Naive B cell (primary cell): ENCODE data around the gene FKBP1C. TPM values are rescaled to one million over a fixed set of nuclear protein-coding genes. Genes with fewer than 3 reads are reported as not detected.
"Not testable (repeated sequence)": the region's sequence is repeated elsewhere in the genome, so short reads cannot be mapped to it uniquely, and the experiment has no call there.

Experiments
- ATAC-seq, 2 donors: fragments of 150-1000 bp; cut with Tn5 transposase; 2 replicates each; pipeline ENCODE4 v1.10.0; 2021; ENCODE audit warnings: low read depth in 2 of 2, mild to moderate bottlenecking in 2 of 2, moderate library complexity in 2 of 2
- DNase-seq: peaks from one replicate; pipeline ENCODE4 v3.0.0; 2022
- H3K27ac Mint-ChIP-seq, 6 donors: one replicate each; pipeline ENCODE4 v1.8.0; 2020 to 2022; ENCODE audit warnings: mild to moderate bottlenecking in 6 of 6, mixed read lengths in 6 of 6, moderate library complexity in 5 of 6, inconsistent platforms in 2 of 6
- H3K27me3 Mint-ChIP-seq, 3 donors: one replicate each; pipeline ENCODE4 v1.8.0; 2021 to 2022; ENCODE audit warnings: mixed read lengths in 3 of 3, mild to moderate bottlenecking in 1 of 3
- H3K36me3 Mint-ChIP-seq, 2 donors: one replicate each; pipeline ENCODE4 v1.8.0; 2020 to 2022; ENCODE audit warnings: mixed read lengths in 2 of 2, inconsistent platforms in 1 of 2, mild to moderate bottlenecking in 1 of 2
- H3K4me1 Mint-ChIP-seq, 3 donors: one replicate each; pipeline ENCODE4 v1.8.0; 2020 to 2022; ENCODE audit warnings: mixed read lengths in 3 of 3, inconsistent platforms in 1 of 3, mild to moderate bottlenecking in 1 of 3, moderate library complexity in 1 of 3
- H3K4me3 Mint-ChIP-seq, 8 donors: one replicate each; pipeline ENCODE4 v1.8.0; 2020 to 2022; ENCODE audit warnings: mild to moderate bottlenecking in 8 of 8, mixed read lengths in 8 of 8, moderate library complexity in 8 of 8, inconsistent platforms in 2 of 8
- H3K9me3 Mint-ChIP-seq, 7 donors: one replicate each; pipeline ENCODE4 v1.8.0; 2020 to 2022; ENCODE audit warnings: mixed read lengths in 7 of 7, mild to moderate bottlenecking in 5 of 7, inconsistent platforms in 2 of 7, moderate library complexity in 1 of 7
- polyA plus RNA-seq, 6 donors: library from polyadenylated mRNA; unstranded; fragments of 300-500 nt; fragmentation: Illumina TruSeq; gene quantifications; one replicate each; pipeline ENCODE4 v1.2.3, GENCODE V29; 2021; ENCODE audit warnings: low read depth in 6 of 6

The FKBP1C gene
- under 1 TPM in 2 of 6 donors, not detected in 4; 0.19 to 0.39 TPM for polyA plus RNA-seq

- not testable (repeated sequence) for H3K27ac Mint-ChIP-seq, H3K4me1 Mint-ChIP-seq, H3K27me3 Mint-ChIP-seq, ATAC-seq, H3K36me3 Mint-ChIP-seq, H3K4me3 Mint-ChIP-seq, DNase-seq
- H3K9me3 Mint-ChIP-seq, result peaks cover 7 to 30% (median 16%) of the 10 kb centered on the region in 7 donors
These were observed at the start of gene FKBP1C for GRCh38 chr6:63211343-63211742. FKBP1C (plus strand) TSS chr6:63211469.

GRCh38 chr6:63164047-63164803 lies 47.0 kb upstream of the FKBP1C start:
- not testable (repeated sequence) for DNase-seq, ATAC-seq, H3K4me3 Mint-ChIP-seq, H3K27ac Mint-ChIP-seq, H3K27me3 Mint-ChIP-seq, H3K4me1 Mint-ChIP-seq, H3K36me3 Mint-ChIP-seq
- H3K9me3 Mint-ChIP-seq, result peaks cover 0 to 19% (median 3%) of the 10 kb centered on the region in 7 donors

GRCh38 chr6:63174173-63174572 lies 37.1 kb upstream of the FKBP1C start:
- no peak overlapping the region for H3K27ac Mint-ChIP-seq
- no peak for DNase-seq
- H3K36me3 Mint-ChIP-seq, result no peaks in the 10 kb centered on the region
- H3K4me1 Mint-ChIP-seq, result no peaks in the 10 kb centered on the region
- peaks cover 0 to 16% (median 7%) of the 10 kb centered on the region in 7 donors for H3K9me3 Mint-ChIP-seq
- H3K4me3 Mint-ChIP-seq, result no peak overlapping the region
- no peaks in the 10 kb centered on the region for H3K27me3 Mint-ChIP-seq
- ATAC-seq, result no peak

GRCh38 chr6:63176181-63176580 lies 35.1 kb upstream of the FKBP1C start:
- no peak overlapping the region for H3K27ac Mint-ChIP-seq
- DNase-seq (no peak), ATAC-seq (no peak)
- peaks cover 0 to 8% (median 4%) of the 10 kb centered on the region in 7 donors for H3K9me3 Mint-ChIP-seq
- H3K4me1 Mint-ChIP-seq, result no peaks in the 10 kb centered on the region
- no peaks in the 10 kb centered on the region for H3K36me3 Mint-ChIP-seq
- no peaks in the 10 kb centered on the region for H3K27me3 Mint-ChIP-seq
- H3K4me3 Mint-ChIP-seq, result no peak overlapping the region

GRCh38 chr6:63180367-63180766 lies 30.9 kb upstream of the FKBP1C start:
- H3K27ac Mint-ChIP-seq, result no peak overlapping the region
- H3K27me3 Mint-ChIP-seq, result no peaks in the 10 kb centered on the region

GRCh38 chr6:63186970-63187369 lies 24.3 kb upstream of the FKBP1C start:
- ATAC-seq (no peak), DNase-seq (no peak)
- H3K36me3 Mint-ChIP-seq, result no peaks in the 10 kb centered on the region
- no peak overlapping the region for H3K4me3 Mint-ChIP-seq
- peaks cover 2 to 11% (median 3%) of the 10 kb centered on the region in 7 donors for H3K9me3 Mint-ChIP-seq
- H3K4me1 Mint-ChIP-seq, result no peaks in the 10 kb centered on the region
- no peaks in the 10 kb centered on the region for H3K27me3 Mint-ChIP-seq
- peak overlapping the region in 1 of 6 donors; percentile 18 for H3K27ac Mint-ChIP-seq

More at GRCh38 chr6:63180367-63180766, 30.9 kb upstream of the FKBP1C start:
- no peak for ATAC-seq
- H3K36me3 Mint-ChIP-seq, result no peaks in the 10 kb centered on the region
- no peak for DNase-seq
- peaks cover 0 to 2% (median 0%) of the 10 kb centered on the region in 7 donors for H3K9me3 Mint-ChIP-seq
- H3K4me3 Mint-ChIP-seq, result no peak overlapping the region
- H3K4me1 Mint-ChIP-seq, result no peaks in the 10 kb centered on the region

GRCh38 chr6:63188828-63189227 lies 22.4 kb upstream of the FKBP1C start:
- H3K36me3 Mint-ChIP-seq, result no peaks in the 10 kb centered on the region
- no peak overlapping the region for H3K27ac Mint-ChIP-seq
- DNase-seq, result no peak
- no peak overlapping the region for H3K4me3 Mint-ChIP-seq
- H3K27me3 Mint-ChIP-seq, result no peaks in the 10 kb centered on the region
- ATAC-seq, result no peak
- H3K4me1 Mint-ChIP-seq, result no peaks in the 10 kb centered on the region
- H3K9me3 Mint-ChIP-seq, result peaks cover 2 to 14% (median 4%) of the 10 kb centered on the region in 7 donors

GRCh38 chr6:63193324-63193723 lies 17.9 kb upstream of the FKBP1C start:
- DNase-seq (no peak), ATAC-seq (no peak)
- Mint-ChIP-seq H3K9me3 (peaks cover 2 to 11% (median 4%) of the 10 kb centered on the region in 7 donors), H3K4me3 (no peak overlapping the region), H3K36me3 (no peaks in the 10 kb centered on the region), H3K4me1 (no peaks in the 10 kb centered on the region), H3K27me3 (no peaks in the 10 kb centered on the region), H3K27ac (no peak overlapping the region)

- H3K36me3 Mint-ChIP-seq, result peaks cover 0 to 4% of the 10 kb centered on the region in 2 donors
- no peak for ATAC-seq
These were observed 13.5 kb upstream of the FKBP1C start for GRCh38 chr6:63197741-63198140.

GRCh38 chr6:63213325-63213724 lies 2.1 kb downstream of the FKBP1C start:
- no peaks in the 10 kb centered on the region for H3K4me1 Mint-ChIP-seq
- ATAC-seq (no peak), DNase-seq (no peak)
- H3K9me3 Mint-ChIP-seq, result peaks cover 7 to 26% (median 14%) of the 10 kb centered on the region in 7 donors
- H3K4me3 Mint-ChIP-seq, result no peak overlapping the region
- no peaks in the 10 kb centered on the region for H3K27me3 Mint-ChIP-seq
- peak overlapping the region in 1 of 6 donors; percentile 16 for H3K27ac Mint-ChIP-seq
- peaks cover 0 to 9% of the 10 kb centered on the region in 2 donors for H3K36me3 Mint-ChIP-seq

More at GRCh38 chr6:63197741-63198140, 13.5 kb upstream of the FKBP1C start:
- Mint-ChIP-seq H3K27ac (no peak overlapping the region), H3K4me1 (no peaks in the 10 kb centered on the region), H3K27me3 (no peaks in the 10 kb centered on the region), H3K4me3 (no peak overlapping the region), H3K9me3 (peaks cover 0 to 14% (median 8%) of the 10 kb centered on the region in 7 donors)
- no peak for DNase-seq

- Mint-ChIP-seq H3K27ac (no peak overlapping the region), H3K4me1 (no peaks in the 10 kb centered on the region)
These were observed 3.5 kb downstream of the FKBP1C start for GRCh38 chr6:63214816-63215215.

GRCh38 chr6:63224179-63224578 lies 12.9 kb downstream of the FKBP1C start:
- no peak overlapping the region for H3K4me3 Mint-ChIP-seq

More at GRCh38 chr6:63214816-63215215, 3.5 kb downstream of the FKBP1C start:
- ATAC-seq (no peak), DNase-seq (no peak)
- Mint-ChIP-seq H3K36me3 (peaks cover 0 to 9% of the 10 kb centered on the region in 2 donors), H3K4me3 (no peak overlapping the region), H3K27me3 (no peaks in the 10 kb centered on the region), H3K9me3 (peaks cover 7 to 26% (median 14%) of the 10 kb centered on the region in 7 donors)

GRCh38 chr6:63225987-63226386 lies 14.7 kb downstream of the FKBP1C start:
- not testable (repeated sequence) for DNase-seq, H3K36me3 Mint-ChIP-seq, H3K27ac Mint-ChIP-seq, H3K4me1 Mint-ChIP-seq, H3K4me3 Mint-ChIP-seq, ATAC-seq, H3K27me3 Mint-ChIP-seq
- H3K9me3 Mint-ChIP-seq, result peaks cover 0 to 16% (median 6%) of the 10 kb centered on the region in 7 donors

More at GRCh38 chr6:63224179-63224578, 12.9 kb downstream of the FKBP1C start:
- ATAC-seq, result no peak
- no peak for DNase-seq
- Mint-ChIP-seq H3K4me1 (no peaks in the 10 kb centered on the region), H3K27me3 (no peaks in the 10 kb centered on the region), H3K36me3 (no peaks in the 10 kb centered on the region), H3K27ac (no peak overlapping the region), H3K9me3 (peaks cover 0 to 14% (median 5%) of the 10 kb centered on the region in 7 donors)
